GM12875 (cell line): Measurements from ENCODE around the gene HEYL.
"Not testable (repeated sequence)": the region's sequence is repeated elsewhere in the genome, so short reads cannot be mapped to it uniquely, and the experiment has no call there.

Source experiments
- H3K4me3 ChIP-seq: one replicate; pipeline ENCODE4 v1.5.1; 2011; ENCODE audit warnings: low read depth, low read length, control low read depth
- CTCF ChIP-seq: IDR thresholded peaks from 2 replicates; pipeline ENCODE4 v1.5.1; 2011; ENCODE audit warnings: low read depth, mild to moderate bottlenecking, control low read depth, inconsistent platforms, low read length, moderate library complexity, borderline replicate concordance; ENCODE audit not compliant: insufficient read depth

The HEYL gene

GRCh38 chr1:39614488-39614887 lies 25.0 kb downstream of the HEYL start:
- no peak for TF ChIP-seq CTCF
- no peak overlapping the region for H3K4me3 ChIP-seq

GRCh38 chr1:39613250-39613649 lies 26.2 kb downstream of the HEYL start:
- TF ChIP-seq CTCF, result no peak
- no peak overlapping the region for H3K4me3 ChIP-seq

- peak; percentile 94 for TF ChIP-seq CTCF
- no peak overlapping the region for H3K4me3 ChIP-seq
Observed at GRCh38 chr1:39609618-39610331, 29.7 kb downstream of the HEYL start.

- no peak for TF ChIP-seq CTCF
- no peak overlapping the region for H3K4me3 ChIP-seq
Observed at GRCh38 chr1:39608921-39609320, 30.5 kb downstream of the HEYL start.

GRCh38 chr1:39603677-39604076 lies 35.8 kb downstream of the HEYL start:
- H3K4me3 ChIP-seq, result not testable (repeated sequence)

GRCh38 chr1:39601667-39602255 lies 37.7 kb downstream of the HEYL start:
- not testable (repeated sequence) for H3K4me3 ChIP-seq

GRCh38 chr1:39596163-39596562 lies 43.3 kb downstream of the HEYL start:
- no peak overlapping the region for H3K4me3 ChIP-seq

More at GRCh38 chr1:39596163-39596562, 43.3 kb downstream of the HEYL start:
- TF ChIP-seq CTCF, result no peak
